Activated CD8-positive, alpha-beta T cell treated with anti-CD3 and anti-CD28 coated beads for 36 hours (primary cell): ENCODE measurements around the gene CCDC92. TPM values are rescaled to one million over a fixed set of nuclear protein-coding genes. Genes with fewer than 3 reads are reported as not detected.

Experiments used
- ATAC-seq: fragments of 200-7000 bp; cut with Tn5 transposase; one replicate; pipeline ENCODE4 v1.10.0; 2021; ENCODE audit warnings: mild to moderate bottlenecking, moderate library complexity
- CTCF ChIA-PET: fragments of 350-600 bp; sonication (Branson Sonifier 250); formaldehyde crosslinking; loops from one replicate; lab custom pipeline; 2021; ENCODE audit warnings: antibody characterized with exemption; lab: Charles Lee
- POLR2A ChIA-PET: fragments of 350-600 bp; sonication (Branson Sonifier 250); formaldehyde crosslinking; loops from one replicate; lab custom pipeline; 2021; ENCODE audit warnings: antibody characterized with exemption; lab: Charles Lee
- DNase-seq: peaks from one replicate; pipeline ENCODE4 v3.0.0-alpha.2; 2020
- H3K27ac Mint-ChIP-seq: one replicate; pipeline ENCODE4 v1.8.0; 2021; ENCODE audit warnings: mild to moderate bottlenecking, mixed read lengths
- H3K27me3 Mint-ChIP-seq: one replicate; pipeline ENCODE4 v1.8.0; 2021; ENCODE audit warnings: mixed read lengths
- H3K36me3 Mint-ChIP-seq: one replicate; pipeline ENCODE4 v1.8.0; 2021; ENCODE audit warnings: low read depth, mixed read lengths
- H3K4me1 Mint-ChIP-seq: one replicate; pipeline ENCODE4 v1.8.0; 2021; ENCODE audit warnings: low read depth, mixed read lengths
- H3K4me3 Mint-ChIP-seq: one replicate; pipeline ENCODE4 v1.8.0; 2021; ENCODE audit warnings: mild to moderate bottlenecking, moderate library complexity, mixed read lengths
- H3K9me3 Mint-ChIP-seq: one replicate; pipeline ENCODE4 v1.8.0; 2021; ENCODE audit warnings: mixed read lengths
- CTCF ChIP-seq: fragments of 200-600 bp; IDR thresholded peaks from one replicate; pipeline ENCODE4 v1.8.0; 2022; ENCODE audit warnings: antibody characterized with exemption, mild to moderate bottlenecking
- intact Hi-C: fragments of 100-400 bp; cut with micrococcal nuclease; formaldehyde crosslinking; loops from one replicate; pipeline ENCODE4 v1.10.0; 2022
- total RNA-seq, 2 experiments: library from RNA; stranded (reverse); gene quantifications; one replicate each; pipeline ENCODE4 v1.2.3, GENCODE V29; 2021

Gene CCDC92
- total RNA-seq, 2 experiments from 2014 or later: 4.0 to 6.2 TPM

DNA sequence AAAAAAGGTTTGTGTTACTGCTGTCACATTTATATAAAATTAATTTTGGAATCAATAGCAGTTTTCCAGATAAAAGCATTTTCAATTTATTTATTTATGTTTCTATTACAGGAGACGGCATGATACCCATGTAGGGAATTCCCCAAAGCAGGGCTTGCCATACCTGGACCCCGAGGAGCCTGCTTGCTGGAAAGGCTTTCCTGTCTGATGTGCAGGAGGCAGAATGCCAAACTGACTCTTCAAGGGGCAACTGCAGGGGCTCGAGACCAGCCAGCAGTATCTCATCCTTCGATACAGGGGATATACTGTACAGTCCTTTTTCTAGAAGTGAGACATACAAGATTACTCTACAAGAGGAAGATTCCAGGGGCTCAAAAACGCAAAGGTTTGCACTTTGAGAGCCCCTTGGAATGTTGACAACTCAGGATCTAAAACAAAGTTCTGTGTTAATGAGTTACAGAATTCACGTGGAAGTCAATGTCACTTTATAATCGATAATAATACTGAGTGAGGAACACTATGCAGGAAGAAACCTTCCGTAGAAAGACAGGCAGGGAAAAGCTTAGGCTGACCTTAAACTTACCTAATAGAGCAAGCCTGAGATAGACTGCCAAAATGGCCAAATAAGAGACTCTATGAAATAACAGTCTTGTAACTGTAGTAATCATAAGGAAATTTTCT, 38.9 kb upstream of the CCDC92 start:
- TF ChIP-seq CTCF: no peak
- Mint-ChIP-seq H3K4me1 (peaks cover 19% of the 10 kb centered on the region), H3K9me3 (no peaks in the 10 kb centered on the region), H3K27ac (no peak overlapping the region), H3K4me3 (no peak overlapping the region), H3K27me3 (no peaks in the 10 kb centered on the region), H3K36me3 (peaks cover 32% of the 10 kb centered on the region)
- ATAC-seq (no peak), DNase-seq (no peak)
- ChIA-PET CTCF (interaction anchor here (1.3 kb wide), 1 partner anchor 20 kb away, joined by 5 read pairs; no protein-coding TSS in a partner anchor), POLR2A (no interaction called here)
- intact Hi-C loops: no loop called here

- no peaks in the 10 kb centered on the region for H3K9me3 Mint-ChIP-seq
- no peaks in the 10 kb centered on the region for H3K27me3 Mint-ChIP-seq
- CTCF ChIA-PET: interaction anchor here (1.3 kb wide), 1 partner anchor 21 kb away, joined by 5 read pairs; no protein-coding TSS in a partner anchor
- no peak overlapping the region for H3K27ac Mint-ChIP-seq
- DNase-seq (no peak), ATAC-seq (no peak)
- H3K4me3 Mint-ChIP-seq: no peak overlapping the region
- POLR2A ChIA-PET: no interaction called here
- TF ChIP-seq CTCF: no peak
- peaks cover 39% of the 10 kb centered on the region for H3K36me3 Mint-ChIP-seq
- H3K4me1 Mint-ChIP-seq: peaks cover 28% of the 10 kb centered on the region
- intact Hi-C loops: no loop called here
Observed at GRCh38 chr12:124010687-124011086, 38.1 kb upstream of the CCDC92 start.

DNA sequence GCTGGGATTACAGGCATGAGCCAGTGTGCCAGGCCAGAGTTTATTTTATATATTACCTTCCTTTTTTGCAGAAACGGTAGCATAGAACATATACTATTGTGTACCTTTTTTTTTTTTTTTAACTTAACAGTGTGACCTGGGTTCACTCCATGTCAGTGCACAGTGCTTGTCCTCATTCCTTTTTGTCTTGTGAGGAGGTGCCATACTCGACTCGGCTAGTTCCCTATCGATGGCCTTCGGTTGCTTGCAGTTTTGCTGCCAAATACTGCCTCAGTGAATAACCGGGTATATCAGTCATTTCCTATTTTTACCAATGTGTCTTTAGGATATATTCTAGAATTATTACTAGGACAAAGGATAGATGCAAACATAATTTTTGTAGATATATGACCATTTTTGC, 37.1 kb upstream of the CCDC92 start:
- TF ChIP-seq CTCF: no peak
- no peak for DNase-seq
- CTCF ChIA-PET: no interaction called here
- Mint-ChIP-seq H3K27me3 (no peaks in the 10 kb centered on the region), H3K36me3 (peaks cover 41% of the 10 kb centered on the region), H3K4me1 (peaks cover 30% of the 10 kb centered on the region), H3K9me3 (no peaks in the 10 kb centered on the region), H3K4me3 (no peak overlapping the region), H3K27ac (no peak overlapping the region)
- ATAC-seq: no peak
- intact Hi-C loops: no loop called here
- POLR2A ChIA-PET: no interaction called here

GRCh38 chr12:124008595-124008994, 36.0 kb upstream of the CCDC92 start:
- no peak for TF ChIP-seq CTCF
- no peak overlapping the region for H3K4me3 Mint-ChIP-seq
- H3K27ac Mint-ChIP-seq: no peak overlapping the region
- ATAC-seq: no peak
- ChIA-PET POLR2A (interaction anchor here (0.6 kb wide), 1 partner anchor 12 kb away, joined by 3 read pairs; no protein-coding TSS in a partner anchor), CTCF (interaction anchor here (0.8 to 2.1 kb wide), 2 partner anchors 23 to 103 kb away, joined by 3 to 6 read pairs; no protein-coding TSS in a partner anchor)
- intact Hi-C loops: no loop called here
- no peaks in the 10 kb centered on the region for H3K9me3 Mint-ChIP-seq
- peaks cover 27% of the 10 kb centered on the region for H3K4me1 Mint-ChIP-seq
- DNase-seq: no peak
- peaks cover 41% of the 10 kb centered on the region for H3K36me3 Mint-ChIP-seq
- H3K27me3 Mint-ChIP-seq: no peaks in the 10 kb centered on the region
